Measurements from ENCODE around the gene AP3B2. TPM values are rescaled to one million over a fixed set of nuclear protein-coding genes. Genes with fewer than 3 reads are reported as not detected.

The AP3B2 gene
- total and polyA plus RNA-seq, 3 donors from 2014 or later = 12.0 to 22.9 (median 15.5) TPM

GRCh38 chr15:82664021-82664420 is 45.7 kb downstream of the AP3B2 start:
- intact Hi-C loops (cut with DNase I; ENCODE audit: low total_unique reads) = no loop called here
- no peaks in the 10 kb centered on the region for H3K27me3 ChIP-seq
- WGBS, 2 donors = 75 to 90% methylated on average over 5 of the region's 5 CpGs
- TF ChIP-seq POLR2A (IDR thresholded peaks at IDR 0.05) (no peak), CTCF (IDR thresholded peaks at IDR 0.05) (no peak)
- no peak overlapping the region for H3K4me3 ChIP-seq
- H3K9me3 ChIP-seq = no peaks in the 10 kb centered on the region
- no peaks in the 10 kb centered on the region for H3K4me1 ChIP-seq
- no peak overlapping the region for H3K27ac ChIP-seq
- no peak for DNase-seq
- no peaks in the 10 kb centered on the region for H3K36me3 ChIP-seq (ENCODE audit: low read depth, missing control alignments)

DNA sequence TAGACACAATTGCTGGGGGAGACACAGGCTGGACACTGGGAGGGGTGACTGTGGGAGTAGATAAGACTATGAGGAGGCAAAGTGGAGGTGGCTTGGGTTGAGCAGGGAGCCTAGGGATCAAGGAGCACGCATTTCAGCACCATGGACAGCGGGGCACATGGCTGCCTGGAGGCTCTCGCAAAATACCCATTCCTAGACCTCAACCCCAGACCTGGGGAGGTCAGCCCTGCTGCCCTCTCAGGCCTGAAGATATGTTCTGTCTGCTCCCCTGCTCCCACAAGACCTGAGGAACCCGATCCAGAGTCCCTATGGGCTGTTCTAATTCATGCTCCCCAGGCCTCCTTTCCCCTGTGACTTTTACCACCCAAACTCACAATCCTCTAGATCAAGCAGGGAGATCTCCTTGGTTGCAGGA is 46.5 kb downstream of the AP3B2 start:
- intact Hi-C loops (cut with DNase I; ENCODE audit: low total_unique reads) = no loop called here
- Histone ChIP-seq H3K27me3 (no peaks in the 10 kb centered on the region), H3K9me3 (no peaks in the 10 kb centered on the region), H3K27ac (no peak overlapping the region), H3K4me1 (no peaks in the 10 kb centered on the region), H3K36me3 (ENCODE audit: low read depth, missing control alignments) (no peaks in the 10 kb centered on the region), H3K4me3 (no peak overlapping the region)
- TF ChIP-seq POLR2A (IDR thresholded peaks at IDR 0.05) = no peak
- TF ChIP-seq CTCF (IDR thresholded peaks at IDR 0.05) = no peak
- 15 to 33% methylated on average over 4 of the region's 4 CpGs for WGBS, 2 donors
- DNase-seq = peak; percentile 76

GRCh38 chr15:82662641-82663040 is 47.0 kb downstream of the AP3B2 start:
- Histone ChIP-seq H3K4me3 (no peak overlapping the region), H3K9me3 (no peaks in the 10 kb centered on the region), H3K27ac (no peak overlapping the region), H3K27me3 (no peaks in the 10 kb centered on the region), H3K4me1 (no peaks in the 10 kb centered on the region), H3K36me3 (ENCODE audit: low read depth, missing control alignments) (no peaks in the 10 kb centered on the region)
- 83 to 85% methylated on average over 1 to 9 of the region's 9 CpGs for WGBS, 2 donors
- intact Hi-C loops (cut with DNase I; ENCODE audit: low total_unique reads) = no loop called here
- no peak for DNase-seq
- TF ChIP-seq CTCF (IDR thresholded peaks at IDR 0.05) (no peak), POLR2A (IDR thresholded peaks at IDR 0.05) (no peak)

- no peak overlapping the region for H3K4me3 ChIP-seq
- no peaks in the 10 kb centered on the region for H3K27me3 ChIP-seq
- DNase-seq = no peak
- TF ChIP-seq POLR2A (IDR thresholded peaks at IDR 0.05) (no peak), CTCF (IDR thresholded peaks at IDR 0.05) (no peak)
- intact Hi-C loops (cut with DNase I; ENCODE audit: low total_unique reads) = no loop called here
- H3K4me1 ChIP-seq = no peaks in the 10 kb centered on the region
- whole genome bisulfite sequencing, 2 donors = 57 to 63% methylated on average over 1 of the region's 1 CpG
- H3K27ac ChIP-seq = no peak overlapping the region
- no peaks in the 10 kb centered on the region for H3K9me3 ChIP-seq
- H3K36me3 ChIP-seq (ENCODE audit: low read depth, missing control alignments) = no peaks in the 10 kb centered on the region
These were observed 49.3 kb downstream of the AP3B2 start for GRCh38 chr15:82660378-82660777.

- no peaks in the 10 kb centered on the region for H3K4me1 ChIP-seq
- H3K36me3 ChIP-seq (ENCODE audit: low read depth, missing control alignments) = no peaks in the 10 kb centered on the region
- H3K9me3 ChIP-seq = no peaks in the 10 kb centered on the region
- 59 to 76% methylated on average over 6 to 7 of the region's 7 CpGs for WGBS, 2 donors
- DNase-seq = no peak
- intact Hi-C loops (cut with DNase I; ENCODE audit: low total_unique reads) = no loop called here
- H3K27me3 ChIP-seq = no peaks in the 10 kb centered on the region
- H3K27ac ChIP-seq = no peak overlapping the region
- TF ChIP-seq CTCF (IDR thresholded peaks at IDR 0.05) (no peak), POLR2A (IDR thresholded peaks at IDR 0.05) (no peak)
- H3K4me3 ChIP-seq = no peak overlapping the region
These were observed 52.9 kb downstream of the AP3B2 start for GRCh38 chr15:82656641-82657266.

Measured in testis (tissue), 3 donors.